Effector CD8-positive, alpha-beta T cell (primary cell): ENCODE measurements around the gene GLI2.

Experiments used
- DNase-seq: peaks from one replicate; lab custom pipeline; 2025; lab: John Stamatoyannopoulos, UW

GLI2 gene

GRCh38 chr2:120712180-120712681 lies 23.4 kb upstream of the GLI2 start:
- no peak for DNase-seq

- no peak for DNase-seq
Observed at GRCh38 chr2:120715353-120715752, 20.3 kb upstream of the GLI2 start.

- DNase-seq = no peak
Observed at GRCh38 chr2:120715941-120716340, 19.7 kb upstream of the GLI2 start.

GRCh38 chr2:120716641-120717585 lies 18.8 kb upstream of the GLI2 start:
- DNase-seq = no peak

- no peak for DNase-seq
Observed at GRCh38 chr2:120719491-120719890, 16.2 kb upstream of the GLI2 start.

- DNase-seq = no peak
Observed at GRCh38 chr2:120720231-120720630, 15.4 kb upstream of the GLI2 start.

GRCh38 chr2:120720746-120721375 lies 14.8 kb upstream of the GLI2 start:
- no peak for DNase-seq

- DNase-seq = no peak
Observed at GRCh38 chr2:120722246-120722567, 13.5 kb upstream of the GLI2 start.

GRCh38 chr2:120722568-120723421 lies 12.9 kb upstream of the GLI2 start:
- no peak for DNase-seq

GRCh38 chr2:120726245-120726644 lies 9.4 kb upstream of the GLI2 start:
- DNase-seq = no peak

- DNase-seq = no peak
Observed at GRCh38 chr2:120729406-120730399, 6.0 kb upstream of the GLI2 start.

GRCh38 chr2:120731175-120731574 lies 4.5 kb upstream of the GLI2 start:
- no peak for DNase-seq

- DNase-seq = no peak
Observed at GRCh38 chr2:120732506-120733237, 3.0 kb upstream of the GLI2 start.

GRCh38 chr2:120733238-120733932 lies 2.3 kb upstream of the GLI2 start:
- DNase-seq = no peak

GRCh38 chr2:120734930-120735651 lies 577 bp upstream of the GLI2 start:
- no peak for DNase-seq

- DNase-seq = no peak
Observed at GRCh38 chr2:120736202-120736623, 545 bp downstream of the GLI2 start.

- no peak for DNase-seq
Observed at GRCh38 chr2:120736624-120737339, 1.1 kb downstream of the GLI2 start.
